ENCODE measurements around the gene KLHL33.

Gene KLHL33

DNA sequence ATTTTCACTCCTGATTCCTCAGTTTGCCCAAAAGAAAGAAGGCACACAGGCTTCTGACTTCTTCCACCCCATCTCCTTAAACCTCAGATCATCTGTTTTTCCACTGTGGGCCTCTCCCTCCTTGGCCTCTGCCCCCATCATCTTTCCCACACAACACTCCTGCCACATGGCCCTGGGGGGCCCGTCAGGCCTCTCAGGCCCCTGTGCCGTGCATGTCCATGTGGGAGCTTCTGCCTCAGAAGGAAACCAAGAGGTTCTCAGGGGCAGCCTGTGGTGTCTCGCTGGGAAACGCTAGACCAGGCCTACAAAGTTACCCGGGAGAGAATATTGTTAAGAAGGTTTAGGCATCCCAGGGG, 8.0 kb downstream of the KLHL33 start:
- no peaks in the 10 kb centered on the region for H3K36me3 ChIP-seq
- H3K4me1 ChIP-seq = no peaks in the 10 kb centered on the region
- TF ChIP-seq, protein P1, sequence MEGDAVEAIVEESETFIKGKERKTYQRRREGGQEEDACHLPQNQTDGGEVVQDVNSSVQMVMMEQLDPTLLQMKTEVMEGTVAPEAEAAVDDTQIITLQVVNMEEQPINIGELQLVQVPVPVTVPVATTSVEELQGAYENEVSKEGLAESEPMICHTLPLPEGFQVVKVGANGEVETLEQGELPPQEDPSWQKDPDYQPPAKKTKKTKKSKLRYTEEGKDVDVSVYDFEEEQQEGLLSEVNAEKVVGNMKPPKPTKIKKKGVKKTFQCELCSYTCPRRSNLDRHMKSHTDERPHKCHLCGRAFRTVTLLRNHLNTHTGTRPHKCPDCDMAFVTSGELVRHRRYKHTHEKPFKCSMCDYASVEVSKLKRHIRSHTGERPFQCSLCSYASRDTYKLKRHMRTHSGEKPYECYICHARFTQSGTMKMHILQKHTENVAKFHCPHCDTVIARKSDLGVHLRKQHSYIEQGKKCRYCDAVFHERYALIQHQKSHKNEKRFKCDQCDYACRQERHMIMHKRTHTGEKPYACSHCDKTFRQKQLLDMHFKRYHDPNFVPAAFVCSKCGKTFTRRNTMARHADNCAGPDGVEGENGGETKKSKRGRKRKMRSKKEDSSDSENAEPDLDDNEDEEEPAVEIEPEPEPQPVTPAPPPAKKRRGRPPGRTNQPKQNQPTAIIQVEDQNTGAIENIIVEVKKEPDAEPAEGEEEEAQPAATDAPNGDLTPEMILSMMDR (IDR thresholded peaks at IDR 0.05; ENCODE audit: low read depth, low read length) = no peak
- no peak overlapping the region for H3K4me3 ChIP-seq (ENCODE audit: low read depth, low read length)
- no peaks in the 10 kb centered on the region for H3K9me3 ChIP-seq
- H3K27me3 ChIP-seq = no peaks in the 10 kb centered on the region
- no peak for DNase-seq

DNA sequence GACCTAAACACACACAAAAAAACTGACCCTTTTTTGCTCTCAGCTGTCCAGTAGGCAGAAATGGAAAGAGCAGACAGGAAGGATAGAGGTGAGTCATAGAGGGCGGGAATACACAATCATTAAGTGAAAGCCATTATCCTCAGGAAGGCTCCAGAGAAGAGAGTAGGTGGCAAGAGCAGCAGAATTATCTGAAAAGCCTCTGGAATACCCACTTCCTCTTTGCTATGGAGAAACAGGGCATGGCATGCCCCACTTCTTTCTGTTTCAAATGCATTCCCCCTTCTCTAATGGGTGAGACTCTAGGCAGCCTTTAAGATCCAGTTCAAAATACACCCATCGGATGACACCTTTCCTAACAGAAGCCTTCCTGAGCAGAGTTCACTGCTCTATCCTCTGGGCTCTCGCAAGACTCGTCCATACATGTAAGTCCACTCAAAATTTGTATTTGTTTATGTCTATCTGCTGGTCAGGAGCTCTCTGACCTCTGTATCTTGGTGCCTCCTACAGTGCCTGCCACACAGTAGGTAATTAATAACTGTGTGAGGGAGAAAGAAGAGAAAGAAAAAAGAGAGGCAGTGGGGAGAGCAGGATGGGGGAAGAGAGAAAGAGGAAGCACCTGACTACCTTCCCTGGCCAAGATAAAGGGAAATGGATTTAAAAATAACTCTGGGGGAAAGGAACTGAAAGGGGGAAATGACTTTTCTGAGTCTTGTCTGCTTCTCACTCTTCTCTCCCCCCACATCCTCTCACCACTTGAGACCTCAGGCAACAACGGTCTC, 8.5 kb downstream of the KLHL33 start:
- TF ChIP-seq, protein P1 (IDR thresholded peaks at IDR 0.05; ENCODE audit: low read depth, low read length) = no peak
- DNase-seq = no peak
- no peaks in the 10 kb centered on the region for H3K4me1 ChIP-seq
- no peaks in the 10 kb centered on the region for H3K9me3 ChIP-seq
- no peaks in the 10 kb centered on the region for H3K27me3 ChIP-seq
- no peaks in the 10 kb centered on the region for H3K36me3 ChIP-seq
- H3K4me3 ChIP-seq (ENCODE audit: low read depth, low read length) = no peak overlapping the region

DNA sequence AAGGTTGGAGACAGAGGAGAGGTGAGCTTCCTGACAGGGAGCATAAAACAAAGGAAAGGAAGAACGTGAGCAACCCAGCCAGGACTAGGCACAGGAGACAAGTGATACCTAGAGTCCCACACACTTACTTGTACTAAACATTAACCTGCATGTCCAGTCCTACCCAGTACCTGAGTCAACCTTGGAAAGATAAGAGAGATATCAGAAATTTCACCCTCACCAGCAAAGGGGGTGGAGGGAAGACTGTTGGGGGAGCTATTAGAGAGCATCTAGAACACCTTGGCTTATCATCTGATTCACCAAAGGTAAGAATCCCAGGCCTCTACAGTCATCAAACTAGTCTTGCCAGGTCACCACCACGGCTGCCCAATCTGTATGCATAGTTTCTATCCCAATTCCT, 11.1 kb downstream of the KLHL33 start:
- Histone ChIP-seq H3K4me3 (ENCODE audit: low read depth, low read length) (no peak overlapping the region), H3K27me3 (no peaks in the 10 kb centered on the region), H3K4me1 (no peaks in the 10 kb centered on the region), H3K9me3 (no peaks in the 10 kb centered on the region), H3K36me3 (no peaks in the 10 kb centered on the region)
- DNase-seq = no peak
- TF ChIP-seq, protein P1 (IDR thresholded peaks at IDR 0.05; ENCODE audit: low read depth, low read length) = no peak

DNA sequence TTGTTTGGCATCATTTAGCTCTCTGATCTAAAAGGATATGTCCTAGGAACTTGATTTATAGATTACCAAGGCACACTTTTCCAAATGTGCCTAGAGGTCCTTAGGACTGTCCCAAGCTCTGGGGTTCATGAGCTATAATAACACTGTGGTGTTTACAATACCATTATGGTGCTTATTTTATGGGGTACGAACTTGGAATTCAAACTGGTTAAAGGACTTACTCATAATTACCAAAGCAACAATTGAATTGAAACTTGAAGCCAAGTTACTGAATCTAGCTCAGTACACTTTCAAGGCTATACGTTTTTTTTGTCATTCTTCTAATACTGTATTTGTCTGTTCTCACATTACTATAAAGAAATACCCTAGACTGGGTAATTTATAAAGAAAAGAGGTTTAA, 13.1 kb downstream of the KLHL33 start:
- DNase-seq = no peak
- no peaks in the 10 kb centered on the region for H3K9me3 ChIP-seq
- TF ChIP-seq, protein P1 (IDR thresholded peaks at IDR 0.05; ENCODE audit: low read depth, low read length) = no peak
- no peak overlapping the region for H3K4me3 ChIP-seq (ENCODE audit: low read depth, low read length)
- no peaks in the 10 kb centered on the region for H3K36me3 ChIP-seq
- H3K27me3 ChIP-seq = no peaks in the 10 kb centered on the region
- H3K4me1 ChIP-seq = no peaks in the 10 kb centered on the region

DNA sequence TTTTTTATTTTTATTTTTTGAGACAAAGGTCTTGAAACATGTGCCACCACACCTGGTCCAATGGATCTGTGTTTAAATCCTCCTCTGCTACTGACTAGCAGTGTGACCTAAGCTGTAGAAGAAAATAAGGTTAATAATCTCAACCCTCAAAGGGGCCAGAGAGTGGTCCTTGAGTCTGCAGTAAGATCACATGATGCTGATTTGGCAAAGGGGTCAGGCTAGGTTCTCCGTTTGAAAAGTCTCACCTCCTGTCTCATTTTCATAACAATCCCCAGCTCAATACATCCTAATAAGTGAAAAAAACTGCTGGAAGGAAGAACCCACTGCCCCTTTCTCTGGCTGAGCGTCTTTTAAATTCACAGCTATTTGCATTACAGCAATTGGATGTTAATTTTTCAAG, 14.7 kb downstream of the KLHL33 start:
- no peak overlapping the region for H3K4me3 ChIP-seq (ENCODE audit: low read depth, low read length)
- no peaks in the 10 kb centered on the region for H3K36me3 ChIP-seq
- H3K9me3 ChIP-seq = no peaks in the 10 kb centered on the region
- TF ChIP-seq, protein P1 (IDR thresholded peaks at IDR 0.05; ENCODE audit: low read depth, low read length) = no peak
- DNase-seq = no peak
- H3K27me3 ChIP-seq = no peaks in the 10 kb centered on the region
- no peaks in the 10 kb centered on the region for H3K4me1 ChIP-seq

DNA sequence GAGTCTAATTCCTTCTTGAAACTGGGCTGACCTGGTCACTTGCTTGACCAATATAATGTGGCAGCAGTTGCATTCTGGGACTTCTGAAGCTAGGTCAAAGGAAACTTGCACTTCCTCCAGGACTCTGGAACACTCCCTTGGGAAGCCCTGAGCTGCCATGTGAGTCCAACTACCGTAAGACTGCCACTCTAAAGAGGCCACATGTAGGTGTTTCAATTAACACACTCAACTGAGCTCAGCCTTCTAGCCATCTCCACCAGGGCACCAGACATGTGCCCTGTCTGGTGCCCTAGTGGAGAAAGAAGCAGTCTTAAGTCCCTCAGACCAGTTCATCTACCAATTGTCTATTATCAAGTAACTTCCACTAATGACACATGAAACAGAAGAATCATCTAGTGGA, 16.5 kb downstream of the KLHL33 start:
- Histone ChIP-seq H3K27me3 (no peaks in the 10 kb centered on the region), H3K9me3 (no peaks in the 10 kb centered on the region), H3K4me1 (no peaks in the 10 kb centered on the region), H3K4me3 (ENCODE audit: low read depth, low read length) (no peak overlapping the region), H3K36me3 (no peaks in the 10 kb centered on the region)
- no peak for DNase-seq
- TF ChIP-seq, protein P1 (IDR thresholded peaks at IDR 0.05; ENCODE audit: low read depth, low read length) = no peak

Data from BE2C (cell line).